Breast epithelium (tissue), 3 donors: ENCODE results near the gene TRPM2.

ENCODE experiments used
- POLR2A ChIP-seq: fragments of 450-650 bp; IDR thresholded peaks from one replicate; pipeline ENCODE4 v1.6.1; 2016; ENCODE audit warnings: antibody characterized with exemption, mild to moderate bottlenecking, moderate library complexity
- TF ChIP-seq, protein P1 (sequence below), 3 donors: fragments of 450-650 bp; IDR thresholded peaks; one replicate each; pipeline ENCODE4 v1.5.1; 2016 to 2017; ENCODE audit warnings: antibody characterized with exemption in 3 of 3, mild to moderate bottlenecking in 3 of 3, moderate library complexity in 3 of 3

DNA sequence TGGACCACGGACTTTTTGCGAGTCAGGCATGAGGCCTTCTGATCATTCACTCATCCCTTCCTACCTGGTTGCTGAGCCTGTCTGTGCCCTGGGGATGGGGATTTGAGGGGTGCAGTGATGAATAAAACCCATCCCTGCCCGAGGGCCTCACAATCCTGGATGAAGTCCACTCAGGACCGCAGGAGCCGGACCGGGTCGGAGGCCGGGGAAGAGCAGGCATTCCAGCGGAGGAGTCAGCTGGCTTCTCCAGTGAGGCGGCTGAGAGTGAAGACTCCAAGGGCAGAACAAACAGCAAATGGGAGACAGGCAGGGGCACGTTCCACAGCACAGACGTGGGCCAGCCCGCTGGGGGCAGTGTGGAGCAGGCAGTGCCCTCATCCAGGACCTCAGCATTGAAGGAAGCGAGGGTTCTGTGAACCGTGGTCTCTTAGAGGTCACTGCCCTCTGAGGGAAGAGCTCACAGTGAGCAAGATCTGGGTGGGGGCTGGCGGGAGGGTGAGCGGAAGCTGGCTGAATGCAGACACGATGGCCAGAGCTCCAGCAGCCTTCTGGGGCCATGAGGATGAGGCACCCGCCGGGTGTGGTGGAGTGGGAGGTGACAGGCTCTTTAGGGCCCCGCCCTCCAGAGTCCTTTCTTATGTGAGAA is 91.0 kb downstream of the TRPM2 start:
- TF ChIP-seq, protein P1, sequence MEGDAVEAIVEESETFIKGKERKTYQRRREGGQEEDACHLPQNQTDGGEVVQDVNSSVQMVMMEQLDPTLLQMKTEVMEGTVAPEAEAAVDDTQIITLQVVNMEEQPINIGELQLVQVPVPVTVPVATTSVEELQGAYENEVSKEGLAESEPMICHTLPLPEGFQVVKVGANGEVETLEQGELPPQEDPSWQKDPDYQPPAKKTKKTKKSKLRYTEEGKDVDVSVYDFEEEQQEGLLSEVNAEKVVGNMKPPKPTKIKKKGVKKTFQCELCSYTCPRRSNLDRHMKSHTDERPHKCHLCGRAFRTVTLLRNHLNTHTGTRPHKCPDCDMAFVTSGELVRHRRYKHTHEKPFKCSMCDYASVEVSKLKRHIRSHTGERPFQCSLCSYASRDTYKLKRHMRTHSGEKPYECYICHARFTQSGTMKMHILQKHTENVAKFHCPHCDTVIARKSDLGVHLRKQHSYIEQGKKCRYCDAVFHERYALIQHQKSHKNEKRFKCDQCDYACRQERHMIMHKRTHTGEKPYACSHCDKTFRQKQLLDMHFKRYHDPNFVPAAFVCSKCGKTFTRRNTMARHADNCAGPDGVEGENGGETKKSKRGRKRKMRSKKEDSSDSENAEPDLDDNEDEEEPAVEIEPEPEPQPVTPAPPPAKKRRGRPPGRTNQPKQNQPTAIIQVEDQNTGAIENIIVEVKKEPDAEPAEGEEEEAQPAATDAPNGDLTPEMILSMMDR (IDR thresholded peaks at IDR 0.05), result no peak
- TF ChIP-seq POLR2A, result no peak
